Adipocyte (in vitro differentiated cells): ENCODE data around the gene ADSS2.

ENCODE experiments used
- DNase-seq: peaks from one replicate; pipeline ENCODE4 v3.0.0-alpha.2; 2015; ENCODE audit warnings: low read depth
- H3K27me3 ChIP-seq: replicated peaks from 2 replicates; pipeline ENCODE4 v1.7.0; 2013; ENCODE audit warnings: mild to moderate bottlenecking, low read length, moderate library complexity; ENCODE audit not compliant: control insufficient read depth, insufficient read depth
- H3K36me3 ChIP-seq: 2 replicates; pipeline ENCODE4 v1.7.0; 2013; ENCODE audit warnings: low read length, mild to moderate bottlenecking, moderate library complexity; ENCODE audit not compliant: control insufficient read depth, insufficient read depth, severe bottlenecking
- H3K4me1 ChIP-seq: 2 replicates; pipeline ENCODE4 v1.7.0; 2013; ENCODE audit warnings: mild to moderate bottlenecking, low read length, moderate library complexity; ENCODE audit not compliant: control insufficient read depth, insufficient read depth
- H3K4me3 ChIP-seq: 2 replicates; pipeline ENCODE4 v1.7.0; 2013; ENCODE audit warnings: mild to moderate bottlenecking, low read length, moderate library complexity
- H3K9ac ChIP-seq: 2 replicates; pipeline ENCODE4 v1.7.0; 2013; ENCODE audit warnings: mild to moderate bottlenecking, low read length, moderate library complexity
- H3K9me3 ChIP-seq: 2 replicates; pipeline ENCODE4 v1.7.0; 2013; ENCODE audit warnings: mild to moderate bottlenecking, low read length, moderate library complexity; ENCODE audit not compliant: control insufficient read depth

Gene ADSS2

DNA sequence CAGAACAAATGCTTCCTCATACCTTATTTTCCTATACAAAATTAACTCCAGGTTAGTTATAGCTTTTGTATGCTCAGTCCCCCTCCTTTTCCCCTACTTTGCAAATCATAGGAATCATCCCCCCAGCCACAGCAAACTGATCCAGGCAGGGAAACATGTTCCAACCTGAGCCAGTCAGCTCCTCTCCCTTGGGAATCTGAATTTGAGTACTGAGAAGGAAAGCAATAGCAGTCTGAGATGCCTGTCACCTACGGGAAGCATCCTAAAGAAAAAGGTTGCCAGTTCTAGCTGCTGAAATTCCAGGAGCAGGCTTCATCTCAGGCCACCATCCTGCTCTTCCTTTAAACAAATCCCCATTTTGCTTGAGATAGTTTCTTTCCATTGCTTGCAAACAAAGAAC, 6.9 kb downstream of the ADSS2 start:
- Histone ChIP-seq H3K9ac (peak overlapping the region; percentile 19), H3K27me3 (no peaks in the 10 kb centered on the region), H3K4me3 (no peak overlapping the region), H3K9me3 (no peaks in the 10 kb centered on the region), H3K36me3 (no peaks in the 10 kb centered on the region), H3K4me1 (peaks cover 30% of the 10 kb centered on the region)
- peak; percentile 50 for DNase-seq

GRCh38 chr1:244442850-244443249, 8.9 kb downstream of the ADSS2 start:
- no peaks in the 10 kb centered on the region for H3K27me3 ChIP-seq
- H3K4me3 ChIP-seq = no peak overlapping the region
- H3K4me1 ChIP-seq = peaks cover 17% of the 10 kb centered on the region
- no peak for DNase-seq
- no peaks in the 10 kb centered on the region for H3K36me3 ChIP-seq
- no peaks in the 10 kb centered on the region for H3K9me3 ChIP-seq
- no peak overlapping the region for H3K9ac ChIP-seq

DNA sequence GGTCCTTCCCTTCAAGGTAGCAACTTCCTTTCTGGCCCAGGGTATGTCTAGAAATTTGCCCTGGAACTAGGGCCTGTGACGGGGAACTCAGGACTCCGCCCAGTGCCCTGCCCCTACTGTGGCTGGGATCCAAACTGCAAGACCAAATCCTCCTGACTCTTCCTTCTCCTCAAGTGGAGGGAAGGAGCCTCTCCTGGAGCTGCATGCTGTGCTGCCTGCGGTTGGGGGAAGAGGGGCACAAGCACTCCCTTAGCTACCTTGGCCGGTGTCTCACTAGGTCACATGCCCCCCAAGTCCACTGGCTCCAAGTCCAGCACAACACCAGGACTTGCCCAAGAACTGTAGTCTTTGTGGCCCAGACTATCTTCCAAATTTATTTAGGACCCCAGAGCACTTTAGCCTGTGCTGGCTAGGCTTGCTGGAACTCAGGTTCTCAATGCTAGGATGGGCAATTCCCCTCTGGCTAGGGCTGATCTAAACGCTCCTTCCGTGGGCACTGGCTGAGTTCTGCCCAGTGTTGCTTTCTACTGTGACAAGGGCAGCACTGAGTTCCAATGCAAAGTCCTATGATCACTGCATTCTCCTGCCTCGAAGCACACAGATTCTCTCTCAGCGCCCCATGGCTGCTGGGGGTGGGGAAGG, 12.2 kb downstream of the ADSS2 start:
- Histone ChIP-seq H3K9ac (no peak overlapping the region), H3K27me3 (no peaks in the 10 kb centered on the region), H3K9me3 (no peaks in the 10 kb centered on the region), H3K4me3 (no peak overlapping the region), H3K36me3 (peaks cover 3% of the 10 kb centered on the region), H3K4me1 (peaks cover 25% of the 10 kb centered on the region)
- no peak for DNase-seq

GRCh38 chr1:244437086-244437468, 14.6 kb downstream of the ADSS2 start:
- Histone ChIP-seq H3K27me3 (no peaks in the 10 kb centered on the region), H3K9ac (no peak overlapping the region), H3K4me1 (peaks cover 25% of the 10 kb centered on the region), H3K36me3 (peaks cover 8% of the 10 kb centered on the region), H3K4me3 (no peak overlapping the region), H3K9me3 (no peaks in the 10 kb centered on the region)
- DNase-seq = peak; percentile 78

GRCh38 chr1:244436336-244437085, 15.2 kb downstream of the ADSS2 start:
- Histone ChIP-seq H3K9ac (peak overlapping the region; percentile 16), H3K27me3 (no peaks in the 10 kb centered on the region), H3K9me3 (no peaks in the 10 kb centered on the region), H3K4me1 (peaks cover 25% of the 10 kb centered on the region), H3K36me3 (peaks cover 11% of the 10 kb centered on the region), H3K4me3 (no peak overlapping the region)
- DNase-seq = peak; percentile 29

DNA sequence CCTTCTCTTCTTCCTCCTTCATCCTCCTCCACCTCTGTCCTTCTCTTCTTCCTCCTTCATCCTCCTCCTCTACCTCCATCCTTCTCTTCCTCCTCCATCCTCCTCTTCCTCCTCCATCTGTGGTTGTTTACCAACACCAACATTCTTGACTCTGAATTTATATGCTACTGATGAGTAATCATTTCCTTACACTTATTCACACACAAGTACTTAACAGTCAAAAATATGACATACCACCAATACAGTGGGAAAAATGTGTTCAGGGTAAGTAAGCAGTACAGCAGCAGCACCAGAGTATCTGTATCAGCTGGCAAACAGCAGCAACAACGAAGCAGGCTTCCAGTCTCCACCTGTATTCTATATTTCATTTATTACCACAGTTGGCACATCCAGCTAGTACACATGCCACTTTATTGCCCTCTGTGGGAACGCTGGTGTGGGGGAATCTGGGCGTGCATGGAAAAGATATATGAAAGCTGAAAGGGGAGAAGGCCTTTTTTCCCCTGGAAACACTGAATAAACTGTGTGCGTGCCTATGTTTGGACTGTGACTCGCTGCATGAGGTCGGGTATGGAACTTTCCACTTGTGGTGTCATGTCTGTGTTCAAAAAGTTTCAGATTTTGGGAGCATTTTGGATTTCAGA, 16.0 kb downstream of the ADSS2 start:
- Histone ChIP-seq H3K4me1 (peaks cover 25% of the 10 kb centered on the region), H3K36me3 (peaks cover 14% of the 10 kb centered on the region)
- DNase-seq = peak; percentile 75

GRCh38 chr1:244431166-244431565, 20.5 kb downstream of the ADSS2 start:
- no peaks in the 10 kb centered on the region for H3K27me3 ChIP-seq
- no peaks in the 10 kb centered on the region for H3K9me3 ChIP-seq
- DNase-seq = no peak
- H3K4me3 ChIP-seq = no peak overlapping the region
- H3K9ac ChIP-seq = no peak overlapping the region
- peaks cover 26% of the 10 kb centered on the region for H3K36me3 ChIP-seq
- peaks cover 9% of the 10 kb centered on the region for H3K4me1 ChIP-seq

More for the DNA sequence above, 16.0 kb downstream of the ADSS2 start:
- Histone ChIP-seq H3K9ac (no peak overlapping the region), H3K9me3 (no peaks in the 10 kb centered on the region), H3K27me3 (no peaks in the 10 kb centered on the region), H3K4me3 (no peak overlapping the region)

- Histone ChIP-seq H3K4me3 (no peak overlapping the region), H3K9ac (no peak overlapping the region), H3K27me3 (no peaks in the 10 kb centered on the region), H3K36me3 (peaks cover 26% of the 10 kb centered on the region), H3K4me1 (no peaks in the 10 kb centered on the region), H3K9me3 (no peaks in the 10 kb centered on the region)
- DNase-seq = no peak
These were observed 21.9 kb downstream of the ADSS2 start for GRCh38 chr1:244429818-244430217.

DNA sequence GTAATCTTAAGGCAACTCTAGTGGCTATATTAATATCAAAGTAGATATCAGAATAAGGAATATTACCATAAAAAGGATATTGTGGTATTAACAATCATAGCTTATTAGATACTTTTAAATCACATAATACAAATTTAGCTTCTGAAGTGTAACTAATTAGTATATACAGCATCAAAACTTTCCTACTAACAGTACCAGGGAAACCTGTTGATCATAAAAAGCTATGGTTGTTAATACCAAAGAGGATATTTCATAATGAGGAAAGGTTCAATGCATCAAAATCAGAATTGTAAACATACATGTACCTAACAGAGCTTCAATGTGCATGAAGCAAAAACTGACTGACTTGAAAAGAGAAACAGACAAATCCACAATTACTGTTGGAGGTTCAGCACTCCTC, 24.1 kb downstream of the ADSS2 start:
- Histone ChIP-seq H3K4me1 (peaks cover under 1% of the 10 kb centered on the region), H3K4me3 (no peak overlapping the region), H3K36me3 (peaks cover 33% of the 10 kb centered on the region), H3K27me3 (no peaks in the 10 kb centered on the region), H3K9me3 (no peaks in the 10 kb centered on the region), H3K9ac (no peak overlapping the region)
- no peak for DNase-seq

DNA sequence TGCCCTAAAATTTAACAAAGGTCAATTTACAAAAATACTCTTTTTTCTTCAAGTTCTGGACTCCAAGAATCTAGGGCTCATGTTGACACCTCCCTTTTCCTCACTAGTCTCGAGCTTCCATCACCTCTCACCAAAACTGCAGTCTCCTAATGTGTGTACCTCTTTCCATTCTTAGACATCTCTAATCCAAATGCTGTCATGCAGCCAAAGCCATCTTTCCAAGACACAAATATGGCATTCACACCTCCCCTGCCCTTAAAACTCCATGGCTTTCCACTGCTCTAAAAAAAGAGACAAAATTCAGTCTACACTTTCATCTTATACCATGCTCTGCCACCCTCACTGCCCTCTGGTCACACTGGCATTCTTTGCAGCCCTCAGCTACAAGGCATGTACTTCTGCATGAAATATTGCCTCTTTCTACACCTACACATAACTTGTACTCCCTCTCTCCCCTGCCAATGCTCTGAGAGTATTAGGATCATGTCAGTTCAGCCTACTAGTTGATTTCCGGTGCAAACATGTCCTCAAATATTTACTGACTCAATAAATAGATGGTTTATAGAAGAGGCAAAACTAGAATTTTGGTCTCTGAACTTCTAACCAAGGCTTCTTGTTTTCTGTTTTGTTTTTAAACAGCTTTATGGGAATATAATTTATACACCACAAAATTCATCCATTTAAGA, 26.9 kb downstream of the ADSS2 start:
- Histone ChIP-seq H3K4me1 (peaks cover 5% of the 10 kb centered on the region), H3K4me3 (no peak overlapping the region), H3K9me3 (no peaks in the 10 kb centered on the region), H3K9ac (no peak overlapping the region), H3K36me3 (peaks cover 49% of the 10 kb centered on the region), H3K27me3 (no peaks in the 10 kb centered on the region)
- DNase-seq = no peak

DNA sequence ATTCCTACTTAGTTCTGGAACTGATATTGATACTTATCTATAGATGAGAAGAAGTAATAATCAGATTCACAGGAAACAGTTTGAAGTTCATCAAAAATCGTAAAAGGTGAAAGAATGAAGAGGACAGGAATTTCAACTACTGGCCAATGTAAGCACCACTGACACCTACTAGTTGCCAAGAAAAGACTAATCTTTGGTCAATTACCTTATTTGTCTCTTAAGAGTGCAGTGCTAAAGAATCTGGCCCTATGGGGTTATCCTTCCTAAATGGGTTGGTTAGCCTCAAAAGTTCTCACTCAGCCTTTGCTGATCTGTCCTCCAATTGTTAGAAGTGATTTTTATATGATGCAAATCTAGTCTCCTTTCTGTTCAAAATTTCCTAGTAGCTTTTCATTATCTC, 29.5 kb downstream of the ADSS2 start:
- Histone ChIP-seq H3K27me3 (no peaks in the 10 kb centered on the region), H3K4me1 (peaks cover 5% of the 10 kb centered on the region), H3K36me3 (peaks cover 69% of the 10 kb centered on the region), H3K4me3 (no peak overlapping the region), H3K9ac (no peak overlapping the region), H3K9me3 (no peaks in the 10 kb centered on the region)
- no peak for DNase-seq
